NCI-H146 treated with DMSO at 0.1 percent for 48 hours (cell line): ENCODE data around the gene MMP24.
"Not testable (repeated sequence)": the region's sequence is repeated elsewhere in the genome, so short reads cannot be mapped to it uniquely, and the experiment has no call there.

ENCODE experiments used
- DNase-seq: peaks from one replicate; lab custom pipeline; 2025; ENCODE audit not compliant: unreplicated experiment; lab: John Stamatoyannopoulos, UW

MMP24 gene

DNA sequence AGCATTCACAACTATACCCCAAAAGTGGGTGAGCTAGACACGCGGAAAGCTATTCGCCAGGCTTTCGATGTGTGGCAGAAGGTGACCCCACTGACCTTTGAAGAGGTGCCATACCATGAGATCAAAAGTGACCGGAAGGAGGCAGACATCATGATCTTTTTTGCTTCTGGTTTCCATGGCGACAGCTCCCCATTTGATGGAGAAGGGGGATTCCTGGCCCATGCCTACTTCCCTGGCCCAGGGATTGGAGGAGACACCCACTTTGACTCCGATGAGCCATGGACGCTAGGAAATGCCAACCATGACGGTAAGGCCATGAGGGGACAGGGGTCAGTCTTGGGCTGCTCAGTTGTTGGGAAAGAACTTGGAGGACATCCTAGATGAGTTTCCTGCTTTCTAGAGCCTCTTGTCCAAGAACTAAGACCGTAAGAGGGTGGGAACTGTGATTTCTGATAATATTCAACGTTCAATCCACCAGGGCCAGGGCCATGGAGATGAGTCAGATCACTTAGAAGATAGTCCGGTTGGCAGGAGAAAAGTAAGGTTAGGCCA, 28.0 kb downstream of the MMP24 start:
- no peak for DNase-seq

DNA sequence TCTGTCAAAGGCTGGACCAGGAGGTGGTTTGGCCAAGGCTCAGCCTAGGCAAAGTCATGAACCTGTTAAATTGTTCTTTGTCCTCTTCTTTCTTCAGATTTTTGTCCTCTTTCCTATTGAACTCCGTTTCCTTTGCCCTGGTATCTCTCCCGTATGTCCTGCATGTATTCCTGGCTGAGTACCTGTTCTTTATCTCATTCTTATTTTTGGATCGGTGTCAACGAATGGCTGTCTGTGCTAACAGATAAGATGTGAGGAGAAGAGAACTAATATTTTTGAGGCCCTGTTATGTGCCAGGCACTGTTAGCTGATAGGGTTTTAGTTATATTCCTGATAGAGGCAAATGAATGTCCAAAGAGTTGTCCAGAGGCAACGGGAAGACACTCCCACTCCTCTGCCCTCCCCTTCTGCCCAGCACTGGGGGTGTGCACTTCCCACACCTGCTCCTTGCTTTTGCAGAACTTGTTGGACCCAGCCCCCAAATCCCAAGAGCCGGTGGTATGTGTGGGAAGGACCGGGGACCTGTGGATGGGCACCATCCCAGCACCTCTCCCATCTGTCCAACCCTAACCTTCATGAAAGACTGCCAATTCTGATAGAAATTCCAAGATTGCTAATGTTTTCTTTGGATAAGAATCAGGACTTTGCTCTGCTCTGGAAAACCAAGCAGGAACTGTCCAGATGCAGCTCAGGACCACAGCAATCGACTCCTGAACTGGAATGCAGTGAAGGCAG, 30.9 kb downstream of the MMP24 start:
- no peak for DNase-seq

GRCh38 chr20:35260426-35260825, 33.9 kb downstream of the MMP24 start:
- no peak for DNase-seq

- not testable (repeated sequence) for DNase-seq
Measured at GRCh38 chr20:35262321-35262720, 35.8 kb downstream of the MMP24 start.

GRCh38 chr20:35262731-35263531, 36.4 kb downstream of the MMP24 start:
- not testable (repeated sequence) for DNase-seq

GRCh38 chr20:35263532-35264341, 37.2 kb downstream of the MMP24 start:
- no peak for DNase-seq

DNA sequence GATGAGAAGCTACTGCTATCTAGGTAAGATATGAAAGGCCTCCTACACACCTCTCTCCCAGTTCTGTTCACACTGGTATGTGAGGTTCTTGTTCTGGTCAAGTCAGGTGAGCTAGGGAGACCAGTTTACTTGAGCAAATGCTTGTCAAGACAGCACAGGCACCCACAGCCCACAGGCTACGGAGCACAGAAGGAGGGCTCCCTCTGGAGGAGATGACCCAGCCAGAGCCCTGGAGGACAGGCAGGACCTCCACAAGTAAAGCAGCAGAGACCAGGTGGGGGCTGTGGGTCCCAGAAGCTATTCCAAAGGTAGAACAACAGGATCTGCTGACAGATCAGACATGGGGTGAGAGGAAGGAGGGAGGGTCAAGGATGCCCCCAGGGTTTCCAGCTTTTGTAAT, 38.3 kb downstream of the MMP24 start:
- DNase-seq = no peak

DNA sequence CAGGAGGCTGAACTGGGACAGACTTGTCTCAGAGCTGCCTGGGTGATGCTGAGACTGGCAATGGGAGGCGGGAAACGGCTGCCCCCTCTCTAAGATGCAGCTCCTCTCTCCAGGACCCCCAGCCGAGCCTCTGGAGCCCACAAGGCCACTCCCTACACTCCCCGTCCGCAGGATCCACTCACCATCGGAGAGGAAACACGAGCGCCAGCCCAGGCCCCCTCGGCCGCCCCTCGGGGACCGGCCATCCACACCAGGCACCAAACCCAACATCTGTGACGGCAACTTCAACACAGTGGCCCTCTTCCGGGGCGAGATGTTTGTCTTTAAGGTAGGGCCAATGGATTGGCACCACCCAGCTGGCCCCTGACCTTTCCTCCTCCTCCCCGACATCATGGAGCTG, 40.6 kb downstream of the MMP24 start:
- no peak for DNase-seq

DNA sequence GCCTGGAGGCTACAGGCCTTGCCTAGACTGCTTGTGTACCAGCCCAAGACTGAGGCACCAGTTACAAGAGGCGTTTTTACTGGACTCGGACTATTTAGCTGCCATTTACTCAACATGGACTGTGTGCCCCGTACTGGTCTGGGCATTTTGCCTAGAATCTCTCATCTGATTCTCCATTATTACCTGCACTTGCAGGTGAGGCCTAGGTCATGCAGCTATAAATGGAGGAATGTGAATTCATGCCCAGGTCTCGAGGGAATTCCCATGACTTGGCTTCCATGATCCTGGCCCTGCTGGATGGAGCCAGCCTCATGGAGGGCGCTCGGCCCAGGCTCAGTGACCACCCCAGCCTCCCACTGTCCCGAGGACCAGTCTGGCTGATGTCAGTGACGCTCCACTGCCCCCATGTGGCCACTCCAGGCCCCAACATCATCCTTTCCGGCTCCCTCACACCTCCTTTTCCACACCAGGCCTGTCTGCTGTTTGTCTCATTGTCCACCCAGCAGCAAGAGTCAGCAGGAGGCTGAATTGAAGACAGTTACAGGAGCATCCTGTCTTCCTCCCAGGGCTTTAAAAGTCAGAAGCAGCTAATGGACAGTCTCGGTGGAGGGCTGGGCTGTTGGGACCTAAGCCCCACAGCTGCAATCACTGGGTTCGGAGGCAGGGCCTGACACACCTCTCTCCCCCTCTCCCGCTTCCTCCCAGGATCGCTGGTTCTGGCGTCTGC, 42.7 kb downstream of the MMP24 start:
- peak; percentile 20 for DNase-seq

DNA sequence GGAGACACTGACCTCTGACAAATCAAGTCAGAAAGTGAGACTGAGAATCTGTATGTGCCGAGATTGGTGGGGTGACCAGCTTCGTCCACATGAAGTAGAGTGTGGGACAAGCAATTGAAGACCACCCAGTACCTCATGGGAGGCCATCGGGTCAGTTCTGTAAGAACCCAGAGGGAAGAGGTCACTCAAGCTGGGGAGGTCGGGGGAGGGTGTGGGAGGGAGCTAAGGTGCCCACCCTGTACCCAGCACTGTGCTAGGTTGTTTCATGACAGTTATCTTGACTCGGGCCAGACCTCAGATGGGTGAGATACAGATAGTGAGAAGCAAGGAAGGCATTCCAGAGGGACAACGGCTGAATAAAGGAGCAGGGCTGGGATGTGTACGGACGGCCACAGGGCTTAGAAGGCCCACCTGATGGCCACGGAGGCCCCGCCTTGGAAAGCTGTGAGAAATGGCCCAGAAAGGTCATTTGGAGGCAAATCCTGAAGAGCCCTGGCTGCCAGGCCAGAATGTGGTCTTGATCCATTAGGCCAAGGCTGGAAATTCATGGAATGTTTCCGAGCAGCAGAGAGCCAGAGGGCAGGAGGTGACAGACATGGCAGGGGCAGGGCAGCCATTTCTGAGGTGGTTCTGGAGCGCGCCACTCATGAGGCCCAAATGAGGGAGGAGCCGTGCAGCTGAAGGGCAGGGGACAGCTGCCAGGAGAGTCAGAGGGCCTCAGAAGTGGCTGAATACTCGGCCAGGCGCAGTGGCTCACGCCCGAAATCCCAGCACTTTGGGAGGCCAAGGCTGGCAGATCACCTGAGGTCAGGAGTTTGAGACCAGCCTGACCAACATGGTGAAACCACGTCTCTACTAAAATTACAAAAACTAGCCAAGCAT, 43.8 kb downstream of the MMP24 start:
- no peak for DNase-seq

GRCh38 chr20:35271073-35271882, 44.8 kb downstream of the MMP24 start:
- DNase-seq = no peak

DNA sequence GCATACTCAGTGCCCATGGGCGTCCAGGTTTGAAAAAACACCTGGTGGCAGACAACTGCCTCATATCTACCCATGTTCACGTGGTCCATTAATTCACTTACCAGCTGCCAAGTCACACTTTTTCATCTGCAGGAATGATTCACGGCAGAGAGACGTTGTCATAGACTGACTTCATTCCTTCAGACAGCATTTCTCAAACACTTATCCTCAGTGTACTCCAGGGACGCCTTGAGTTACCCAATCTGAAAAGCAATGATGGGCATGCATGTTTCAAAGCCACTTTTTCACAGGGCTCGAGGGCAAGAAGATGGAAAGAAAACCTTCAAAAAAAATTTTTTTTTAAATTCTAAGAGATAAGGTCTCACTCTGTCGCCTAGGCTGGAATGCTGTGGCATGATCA, 45.4 kb downstream of the MMP24 start:
- DNase-seq = no peak

DNA sequence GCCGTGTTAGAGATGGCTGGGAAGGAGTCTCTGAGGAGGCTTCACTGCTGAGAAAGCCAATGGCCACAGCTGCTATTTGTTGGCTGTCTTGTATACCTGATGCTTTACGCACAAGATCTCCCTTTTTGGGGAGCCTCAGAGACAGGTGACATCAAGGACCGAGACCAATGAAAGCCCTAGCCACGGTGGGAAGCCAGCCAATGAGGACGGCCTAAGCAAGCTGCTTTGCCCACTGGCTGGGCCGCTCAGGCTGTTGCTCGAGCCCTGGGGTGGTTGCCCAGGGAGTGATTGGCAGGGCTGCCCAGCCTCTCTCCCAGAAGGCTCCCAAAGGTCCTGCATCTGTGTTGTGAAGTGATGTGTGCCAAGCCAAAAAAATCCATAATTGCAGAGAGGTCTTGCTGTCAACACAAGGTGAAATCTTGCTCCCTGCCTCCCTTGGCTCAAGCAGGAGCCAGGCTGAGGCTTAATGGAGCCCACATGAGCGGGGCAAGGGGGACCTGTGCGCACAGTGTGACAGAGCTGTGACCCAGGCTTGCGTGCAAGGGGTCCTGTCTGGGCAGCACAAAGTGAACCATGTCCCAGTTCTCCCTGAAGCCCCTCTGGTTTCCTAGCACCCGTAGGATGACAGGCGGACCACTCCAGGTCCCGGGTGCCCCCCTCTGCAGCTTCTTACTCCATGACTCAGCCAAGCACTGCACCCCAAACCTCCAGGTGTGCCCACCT, 47.1 kb downstream of the MMP24 start:
- DNase-seq = no peak

DNA sequence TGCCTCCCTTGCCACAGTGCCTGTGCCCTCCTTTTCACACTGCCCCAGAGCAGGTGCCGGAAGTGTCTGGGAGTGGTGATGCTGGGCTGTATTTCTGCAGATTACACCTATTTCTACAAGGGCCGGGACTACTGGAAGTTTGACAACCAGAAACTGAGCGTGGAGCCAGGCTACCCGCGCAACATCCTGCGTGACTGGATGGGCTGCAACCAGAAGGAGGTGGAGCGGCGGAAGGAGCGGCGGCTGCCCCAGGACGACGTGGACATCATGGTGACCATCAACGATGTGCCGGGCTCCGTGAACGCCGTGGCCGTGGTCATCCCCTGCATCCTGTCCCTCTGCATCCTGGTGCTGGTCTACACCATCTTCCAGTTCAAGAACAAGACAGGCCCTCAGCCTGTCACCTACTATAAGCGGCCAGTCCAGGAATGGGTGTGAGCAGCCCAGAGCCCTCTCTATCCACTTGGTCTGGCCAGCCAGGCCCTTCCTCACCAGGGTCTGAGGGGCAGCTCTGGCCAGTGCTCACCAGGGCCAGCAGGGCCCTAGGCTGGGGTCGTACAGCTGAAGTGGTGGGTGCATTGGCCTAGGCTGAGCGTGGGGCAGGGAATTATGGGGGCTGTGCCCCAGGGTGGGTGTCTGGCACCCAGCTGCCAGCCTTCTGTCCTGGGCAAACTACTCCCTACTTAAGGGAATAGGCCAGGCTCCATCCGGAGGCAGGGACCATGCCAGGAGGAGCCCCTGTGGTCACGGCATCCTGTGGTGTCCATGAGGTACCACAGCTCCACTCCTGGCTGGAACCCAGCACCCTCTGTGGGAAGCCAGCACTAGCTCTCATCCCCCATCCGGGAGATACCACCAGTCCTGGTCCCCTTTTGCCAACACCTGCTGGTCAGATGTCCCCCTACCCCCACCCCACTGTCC, 47.9 kb downstream of the MMP24 start:
- DNase-seq = no peak

DNA sequence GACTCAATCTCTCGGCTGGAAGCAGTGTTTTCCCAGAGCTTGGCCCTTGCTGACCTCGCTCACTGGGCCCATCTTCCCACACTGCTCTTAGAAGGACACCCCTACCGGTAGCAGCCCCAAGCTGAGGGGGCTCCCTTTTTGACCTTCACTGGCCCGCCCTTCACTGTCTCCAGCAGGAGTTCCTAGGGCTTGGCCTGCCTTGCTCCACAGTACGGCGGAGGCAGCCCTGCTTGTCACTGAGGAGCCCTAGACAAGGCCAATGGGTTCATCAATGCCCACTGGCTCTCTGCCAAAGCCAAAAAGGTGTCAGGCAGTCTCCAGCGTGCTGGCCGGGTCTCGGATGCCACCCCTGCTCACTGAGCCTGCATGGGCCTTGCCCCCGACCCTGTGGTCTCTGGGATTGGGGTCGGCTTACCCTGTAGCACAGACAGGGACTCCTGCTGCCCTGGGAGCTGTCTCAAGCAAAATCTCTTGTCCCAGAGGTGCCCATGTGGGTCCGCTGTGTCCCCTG, 49.3 kb downstream of the MMP24 start:
- DNase-seq = no peak

GRCh38 chr20:35276408-35276807, 49.9 kb downstream of the MMP24 start:
- DNase-seq = no peak

GRCh38 chr20:35277127-35277526, 50.6 kb downstream of the MMP24 start:
- DNase-seq = no peak
